ENCODE results near the gene WDR86.

The WDR86 gene

DNA sequence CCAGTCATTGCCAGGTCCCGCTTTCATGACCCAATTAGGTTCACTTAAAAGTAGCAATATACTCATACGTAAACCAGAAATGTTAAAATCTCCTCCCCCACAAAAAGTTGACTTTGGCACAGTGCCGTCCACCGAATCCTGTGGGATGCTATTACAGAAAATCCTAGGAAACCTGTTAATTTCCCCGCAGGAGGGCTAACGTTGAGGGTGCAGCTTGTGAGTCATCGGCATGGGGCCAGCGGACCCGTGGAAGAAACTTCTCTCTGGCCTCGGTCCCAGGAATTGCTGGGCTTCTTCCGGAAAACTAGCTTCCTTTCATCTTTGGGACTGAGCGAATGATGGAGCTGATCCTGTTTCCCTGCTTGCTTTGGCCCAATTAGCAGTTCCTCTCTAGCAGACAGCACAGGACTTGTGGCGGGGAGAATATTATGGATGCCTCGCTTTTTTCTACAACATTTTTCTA, 16.6 kb upstream of the WDR86 start:
- TF ChIP-seq, protein P1, sequence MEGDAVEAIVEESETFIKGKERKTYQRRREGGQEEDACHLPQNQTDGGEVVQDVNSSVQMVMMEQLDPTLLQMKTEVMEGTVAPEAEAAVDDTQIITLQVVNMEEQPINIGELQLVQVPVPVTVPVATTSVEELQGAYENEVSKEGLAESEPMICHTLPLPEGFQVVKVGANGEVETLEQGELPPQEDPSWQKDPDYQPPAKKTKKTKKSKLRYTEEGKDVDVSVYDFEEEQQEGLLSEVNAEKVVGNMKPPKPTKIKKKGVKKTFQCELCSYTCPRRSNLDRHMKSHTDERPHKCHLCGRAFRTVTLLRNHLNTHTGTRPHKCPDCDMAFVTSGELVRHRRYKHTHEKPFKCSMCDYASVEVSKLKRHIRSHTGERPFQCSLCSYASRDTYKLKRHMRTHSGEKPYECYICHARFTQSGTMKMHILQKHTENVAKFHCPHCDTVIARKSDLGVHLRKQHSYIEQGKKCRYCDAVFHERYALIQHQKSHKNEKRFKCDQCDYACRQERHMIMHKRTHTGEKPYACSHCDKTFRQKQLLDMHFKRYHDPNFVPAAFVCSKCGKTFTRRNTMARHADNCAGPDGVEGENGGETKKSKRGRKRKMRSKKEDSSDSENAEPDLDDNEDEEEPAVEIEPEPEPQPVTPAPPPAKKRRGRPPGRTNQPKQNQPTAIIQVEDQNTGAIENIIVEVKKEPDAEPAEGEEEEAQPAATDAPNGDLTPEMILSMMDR (conservative IDR thresholded peaks at IDR 0.05; ENCODE audit: low read depth, low read length): no peak
- H3K4me3 ChIP-seq (ENCODE audit: low read depth, low read length): no peak overlapping the region
- peak; percentile 98 for DNase-seq (ENCODE audit: low read depth)

DNA sequence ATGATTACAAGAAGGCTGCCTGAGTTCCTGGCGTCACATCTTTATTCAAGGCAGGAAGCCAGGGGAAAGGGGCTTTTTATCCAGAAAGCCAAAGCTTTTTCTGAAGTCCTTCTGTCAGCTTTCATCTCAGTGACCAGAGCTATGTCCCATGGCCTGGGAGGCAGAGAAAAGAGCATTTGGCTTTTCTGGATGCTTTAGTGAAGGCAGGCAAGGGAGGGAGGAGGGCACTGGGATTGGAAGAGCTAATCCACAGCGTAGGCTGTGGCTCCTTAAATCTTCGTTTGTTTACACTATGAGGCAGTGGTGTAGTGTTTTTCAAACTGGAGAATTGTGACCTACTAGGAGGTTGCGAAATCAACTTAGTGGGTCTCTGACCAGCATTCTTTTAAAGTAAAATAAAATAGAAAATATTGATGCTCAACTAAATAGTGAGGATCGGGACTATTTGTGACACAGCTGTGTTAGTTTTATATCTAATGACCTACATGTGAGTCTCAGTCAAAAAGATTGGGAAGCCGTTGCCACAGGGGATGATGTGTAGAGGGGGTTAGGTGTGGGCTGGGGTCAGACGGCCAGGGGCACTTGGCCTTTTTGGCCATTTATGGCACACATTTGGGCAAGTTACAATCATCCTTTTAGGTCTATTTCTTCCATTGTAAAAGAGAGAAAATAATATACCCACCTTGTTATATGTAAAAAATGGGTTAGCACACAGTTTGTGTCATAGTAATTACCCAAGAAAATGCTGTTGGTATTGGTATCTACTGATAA, 16.0 kb upstream of the WDR86 start:
- no peak overlapping the region for H3K4me3 ChIP-seq (ENCODE audit: low read depth, low read length)

DNA sequence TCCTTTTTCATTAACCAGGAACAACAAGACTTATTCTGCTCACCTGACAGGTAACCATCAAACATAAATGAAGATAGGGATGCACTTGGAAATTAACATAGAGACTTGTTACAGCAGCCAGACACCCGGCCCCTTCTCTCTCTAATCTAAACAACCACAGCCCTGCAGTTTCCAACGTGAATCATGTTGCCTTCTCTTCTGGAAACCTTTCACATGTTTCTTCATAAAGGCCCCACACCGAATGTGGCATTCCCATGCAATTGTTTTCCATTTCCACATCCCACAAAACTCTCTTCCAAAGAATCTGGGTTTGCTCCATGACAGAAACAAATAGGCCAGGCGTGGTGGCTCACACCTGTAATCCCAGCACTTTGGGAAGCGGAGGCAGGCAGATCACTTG, 15.0 kb upstream of the WDR86 start:
- TF ChIP-seq, protein P1 (conservative IDR thresholded peaks at IDR 0.05; ENCODE audit: low read depth, low read length): no peak
- peak; percentile 69 for DNase-seq (ENCODE audit: low read depth)
- H3K4me3 ChIP-seq (ENCODE audit: low read depth, low read length): no peak overlapping the region

More for the DNA sequence above, 16.0 kb upstream of the WDR86 start:
- TF ChIP-seq, protein P1 (conservative IDR thresholded peaks at IDR 0.05; ENCODE audit: low read depth, low read length): no peak
- DNase-seq (ENCODE audit: low read depth): peak; percentile 93

DNA sequence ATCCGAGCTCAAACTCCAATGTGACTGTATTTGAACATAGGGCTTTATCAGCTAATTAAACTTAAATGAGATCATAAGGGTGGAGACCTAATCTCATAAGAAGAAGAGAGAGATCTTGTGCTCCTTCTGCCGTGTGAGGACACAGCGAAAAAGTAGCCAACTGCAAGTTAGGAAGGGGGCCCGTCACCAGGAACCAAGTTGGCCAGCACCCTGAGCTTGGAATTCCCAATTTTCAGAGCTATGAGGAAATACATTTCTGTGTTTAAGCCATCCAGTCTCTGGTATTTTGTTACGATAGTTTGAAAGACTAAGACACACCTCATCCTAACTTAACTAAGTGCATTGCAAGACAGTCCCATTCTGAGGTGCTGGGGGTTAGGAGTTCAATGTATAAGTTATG, 14.1 kb upstream of the WDR86 start:
- DNase-seq (ENCODE audit: low read depth): no peak
- TF ChIP-seq, protein P1 (conservative IDR thresholded peaks at IDR 0.05; ENCODE audit: low read depth, low read length): no peak
- H3K4me3 ChIP-seq (ENCODE audit: low read depth, low read length): no peak overlapping the region

DNA sequence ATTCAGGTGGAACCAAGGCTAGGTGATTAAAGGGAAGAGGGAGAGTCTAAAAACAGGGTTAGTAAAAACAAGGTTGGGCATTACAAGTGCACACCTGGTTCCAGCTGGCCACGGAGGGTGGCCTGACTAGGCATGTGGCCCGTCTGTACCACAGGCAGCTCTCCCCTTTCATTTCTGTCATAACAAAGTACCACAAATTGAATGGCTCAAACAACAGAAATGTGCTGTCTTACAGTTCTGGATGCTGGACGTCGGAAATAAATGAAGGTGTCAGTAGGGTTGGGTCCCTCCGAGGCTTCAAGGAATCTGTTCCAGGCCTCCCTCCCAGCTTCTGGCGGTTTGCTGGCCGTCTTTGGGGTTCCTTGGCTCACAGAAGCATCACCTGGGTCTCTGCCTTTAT, 13.4 kb upstream of the WDR86 start:
- DNase-seq (ENCODE audit: low read depth): no peak
- TF ChIP-seq, protein P1 (conservative IDR thresholded peaks at IDR 0.05; ENCODE audit: low read depth, low read length): no peak
- no peak overlapping the region for H3K4me3 ChIP-seq (ENCODE audit: low read depth, low read length)

DNA sequence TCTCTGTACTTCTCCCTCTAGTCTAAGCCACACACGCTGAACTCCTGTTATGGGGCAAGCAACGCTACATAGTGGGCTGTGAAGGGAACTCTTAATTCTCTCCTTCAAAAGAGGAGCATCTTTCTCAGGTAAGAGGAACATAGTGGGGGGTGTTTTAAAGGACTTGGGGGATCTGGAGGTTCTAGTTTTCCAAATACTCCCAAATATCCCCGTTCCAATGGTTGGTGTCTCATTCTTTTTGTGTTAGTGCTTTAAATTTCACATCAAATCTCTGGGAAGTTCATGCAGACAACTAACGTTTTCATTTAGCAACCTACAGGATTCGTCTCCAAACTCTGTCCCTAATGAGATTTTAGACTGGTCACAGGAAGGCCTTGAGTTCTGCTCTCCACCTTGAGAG, 12.4 kb upstream of the WDR86 start:
- TF ChIP-seq, protein P1 (conservative IDR thresholded peaks at IDR 0.05; ENCODE audit: low read depth, low read length): no peak
- H3K4me3 ChIP-seq (ENCODE audit: low read depth, low read length): no peak overlapping the region
- DNase-seq (ENCODE audit: low read depth): no peak

DNA sequence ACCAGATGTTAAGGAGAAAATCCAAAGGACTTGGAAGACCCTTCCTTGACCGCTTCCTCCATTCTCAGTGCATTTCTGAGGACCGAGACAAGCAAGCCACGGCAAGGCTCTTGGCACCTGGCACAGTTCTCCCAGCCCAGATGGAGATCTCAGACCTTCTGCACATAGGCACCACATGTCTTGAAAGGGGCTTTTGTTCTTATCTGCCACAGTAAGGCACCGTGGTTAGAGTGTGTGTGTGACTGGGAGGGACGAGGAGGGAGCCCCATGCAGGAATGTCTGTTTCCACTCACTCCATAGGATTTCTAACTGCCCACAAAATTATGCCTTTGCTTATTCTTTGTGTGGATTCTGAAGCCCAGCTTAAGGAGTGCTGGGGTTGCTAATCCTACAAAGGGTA, 10.3 kb upstream of the WDR86 start:
- H3K4me3 ChIP-seq (ENCODE audit: low read depth, low read length): no peak overlapping the region
- DNase-seq (ENCODE audit: low read depth): no peak
- TF ChIP-seq, protein P1 (conservative IDR thresholded peaks at IDR 0.05; ENCODE audit: low read depth, low read length): no peak
